Suppressor macrophage (primary cell): ENCODE measurements around the gene BMP8B.
"Not testable (repeated sequence)": the region's sequence is repeated elsewhere in the genome, so short reads cannot be mapped to it uniquely, and the experiment has no call there.

Experiments
- DNase-seq, 4 experiments: peaks; one replicate each; pipeline ENCODE4 v3.0.0-alpha.2; 2020 to 2022
- total RNA-seq, 17 experiments: gene quantifications; one replicate each; lab custom pipeline; 2026; ENCODE audit warnings: mixed read lengths in 6 of 17, inconsistent platforms in 3 of 17; lab: John Stamatoyannopoulos, UW

BMP8B gene, protein sequence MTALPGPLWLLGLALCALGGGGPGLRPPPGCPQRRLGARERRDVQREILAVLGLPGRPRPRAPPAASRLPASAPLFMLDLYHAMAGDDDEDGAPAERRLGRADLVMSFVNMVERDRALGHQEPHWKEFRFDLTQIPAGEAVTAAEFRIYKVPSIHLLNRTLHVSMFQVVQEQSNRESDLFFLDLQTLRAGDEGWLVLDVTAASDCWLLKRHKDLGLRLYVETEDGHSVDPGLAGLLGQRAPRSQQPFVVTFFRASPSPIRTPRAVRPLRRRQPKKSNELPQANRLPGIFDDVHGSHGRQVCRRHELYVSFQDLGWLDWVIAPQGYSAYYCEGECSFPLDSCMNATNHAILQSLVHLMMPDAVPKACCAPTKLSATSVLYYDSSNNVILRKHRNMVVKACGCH
- total RNA-seq: 0.35 to 4.8 (median 2.3) reads per million in 17 experiments

- DNase-seq: peak; percentile 75 to 90 (median 84)
Measured at GRCh38 chr1:39788758-39789570, at the start of gene BMP8B. BMP8B (minus strand) TSS chr1:39788865; CDS start chr1:39788485, 380 bp downstream.

GRCh38 chr1:39836595-39837110, 48.0 kb upstream of the BMP8B start:
- no peak for DNase-seq

DNA sequence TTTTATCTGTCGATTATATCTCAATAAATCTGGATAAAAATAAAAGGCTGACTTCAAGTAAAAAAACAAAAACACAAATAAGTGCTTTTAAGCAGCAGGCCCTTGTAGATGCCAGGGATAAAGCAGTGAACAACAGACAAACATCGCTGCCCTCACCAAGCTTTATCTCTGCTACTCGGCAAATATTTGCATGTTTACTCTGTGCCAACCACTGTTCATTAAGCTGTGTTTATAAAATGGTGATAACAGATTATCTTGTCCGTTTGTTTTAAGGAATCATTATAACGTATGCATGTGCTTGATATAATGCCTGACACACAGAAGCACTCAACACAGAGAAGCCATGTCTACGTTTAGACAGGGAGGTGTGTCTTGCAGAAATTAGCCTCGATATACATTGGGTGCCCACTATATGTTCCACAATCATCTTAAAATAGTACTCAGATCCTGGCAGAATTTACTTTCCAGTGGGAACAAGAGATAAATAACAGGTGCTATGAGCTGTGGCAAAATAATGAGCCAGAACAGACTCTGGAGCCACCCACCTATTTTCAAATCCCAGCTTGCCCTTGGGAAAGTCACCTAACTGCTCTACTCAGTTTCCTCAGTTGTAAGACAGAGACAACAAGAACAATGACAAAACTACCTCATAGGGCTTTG, 47.4 kb upstream of the BMP8B start:
- no peak for DNase-seq

GRCh38 chr1:39835110-39835509, 46.4 kb upstream of the BMP8B start:
- DNase-seq: no peak

- DNase-seq: peak; percentile 61 to 85 (median 76)
Measured at GRCh38 chr1:39833621-39834385, 45.1 kb upstream of the BMP8B start.

GRCh38 chr1:39833121-39833520, 44.5 kb upstream of the BMP8B start:
- no peak for DNase-seq

- DNase-seq: no peak
Measured at GRCh38 chr1:39832294-39832693, 43.6 kb upstream of the BMP8B start.

- no peak for DNase-seq
Measured at GRCh38 chr1:39829791-39830533, 41.3 kb upstream of the BMP8B start.

DNA sequence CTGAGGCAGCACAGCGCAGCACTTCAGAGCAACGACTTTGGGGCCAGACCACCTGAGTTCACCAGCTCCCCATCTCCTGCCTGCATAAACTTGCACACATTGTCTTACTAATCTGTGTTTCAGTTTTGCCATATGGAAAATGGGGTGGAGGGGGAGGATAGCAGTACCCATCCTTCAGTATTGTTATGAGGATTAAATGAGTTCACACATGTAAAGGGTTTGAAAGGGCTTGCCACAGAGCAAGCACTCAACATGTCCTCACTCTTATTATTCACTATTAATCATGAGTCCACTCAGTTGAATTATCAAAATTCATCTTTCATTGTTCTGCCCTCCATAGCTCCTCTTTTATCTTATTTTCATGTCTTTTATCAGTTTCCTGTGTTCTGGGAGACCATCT, 40.1 kb upstream of the BMP8B start:
- no peak for DNase-seq

DNA sequence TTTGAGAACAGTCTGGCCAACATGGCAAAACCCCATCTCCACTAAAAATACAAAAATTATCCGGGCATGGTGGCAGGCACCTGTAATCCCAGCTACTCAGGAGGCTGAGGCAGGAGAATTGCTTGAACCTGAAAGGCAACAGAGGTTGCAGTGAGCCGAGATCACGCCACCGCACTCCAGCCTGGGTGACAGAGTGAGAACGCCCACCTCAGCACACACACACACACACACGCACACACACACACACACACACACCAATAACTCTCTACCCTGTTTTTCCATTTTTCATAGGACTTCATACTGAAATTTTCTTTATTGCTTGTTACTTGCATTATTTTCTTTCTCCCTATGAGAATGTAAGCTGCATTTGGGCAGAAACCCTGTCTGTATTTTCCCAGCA, 39.6 kb upstream of the BMP8B start:
- not testable (repeated sequence) for DNase-seq

GRCh38 chr1:39827201-39827600, 38.5 kb upstream of the BMP8B start:
- no peak for DNase-seq

- no peak for DNase-seq
Measured at GRCh38 chr1:39826583-39826982, 37.9 kb upstream of the BMP8B start.

- DNase-seq: peak; percentile 48 to 68 (median 62)
Measured at GRCh38 chr1:39825432-39825941, 36.8 kb upstream of the BMP8B start.

GRCh38 chr1:39823450-39823849, 34.8 kb upstream of the BMP8B start:
- not testable (repeated sequence) for DNase-seq

- DNase-seq: no peak
Measured at GRCh38 chr1:39822146-39822545, 33.5 kb upstream of the BMP8B start.

DNA sequence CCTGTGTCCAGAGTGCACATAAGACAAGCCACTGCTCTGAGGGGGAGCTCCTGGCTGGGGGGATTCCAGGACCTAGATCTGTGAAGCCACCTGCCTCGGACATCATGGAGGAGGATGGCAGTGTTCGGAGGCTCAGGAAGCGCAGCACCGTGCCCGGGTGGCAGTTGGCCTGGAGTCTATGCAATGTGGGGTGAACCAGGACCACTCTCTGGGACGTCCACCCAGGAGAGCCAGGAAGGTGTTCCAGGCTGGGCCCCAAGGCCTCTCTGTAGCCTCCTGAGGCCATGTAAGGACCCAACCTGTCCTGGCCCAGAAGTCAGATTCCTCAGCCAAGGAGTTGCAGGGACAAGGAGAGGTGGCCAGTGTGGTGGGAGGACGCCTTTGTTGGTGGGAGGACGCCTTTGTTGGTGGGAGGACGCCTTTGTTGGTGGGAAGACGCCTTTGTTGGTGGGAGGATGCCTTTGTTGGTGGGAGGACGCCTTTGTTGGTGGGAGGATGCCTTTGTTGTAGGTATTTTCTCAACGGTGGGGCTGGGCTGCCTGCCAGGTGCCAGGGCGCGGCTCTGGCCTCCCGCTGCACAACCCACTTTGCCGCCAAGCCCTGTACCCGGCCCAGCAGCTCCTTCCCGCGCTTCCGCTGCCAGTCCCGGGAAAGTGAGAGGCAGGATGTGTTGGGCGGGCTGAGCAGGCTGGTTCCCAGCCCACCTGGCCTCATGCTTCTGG, 30.6 kb upstream of the BMP8B start:
- no peak for DNase-seq

- no peak for DNase-seq
Measured at GRCh38 chr1:39818482-39818881, 29.8 kb upstream of the BMP8B start.

- DNase-seq: peak; percentile 78 to 93 (median 85)
Measured at GRCh38 chr1:39817091-39817932, 28.6 kb upstream of the BMP8B start.

DNA sequence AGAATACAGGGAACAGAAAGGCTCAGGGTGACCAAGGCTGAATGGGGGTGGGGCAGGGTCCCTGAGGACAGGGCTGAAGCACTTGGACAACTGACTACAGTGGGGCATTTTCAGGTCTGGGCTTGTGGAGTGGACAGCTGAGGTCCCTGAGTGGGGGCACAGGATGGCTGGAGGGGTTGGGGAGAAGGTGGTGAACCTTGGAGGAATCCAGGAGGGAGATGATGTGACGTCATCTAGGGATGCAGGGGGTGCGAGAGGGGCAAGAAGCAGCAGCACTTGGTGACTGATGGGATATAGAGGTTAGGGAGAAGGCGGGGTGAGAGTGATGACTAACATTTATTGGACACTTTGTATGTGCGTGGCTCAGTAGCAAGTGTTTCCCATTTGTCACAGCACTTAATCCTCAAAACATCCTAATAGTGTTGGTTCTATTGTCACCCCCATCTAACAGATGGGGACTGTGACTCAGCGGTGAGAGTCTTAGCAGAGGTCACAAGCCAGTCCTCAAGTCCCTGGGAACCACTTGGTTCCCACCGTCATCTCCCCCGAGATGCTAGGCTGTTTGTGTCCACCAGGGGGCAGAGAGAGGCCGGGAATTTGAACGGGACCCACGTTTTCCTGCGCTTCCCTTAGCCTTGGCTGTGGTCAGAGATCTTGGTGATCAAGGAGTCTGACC, 27.9 kb upstream of the BMP8B start:
- DNase-seq: peak; percentile 85 to 92 (median 88)
